Osteoblast (primary cell): ENCODE measurements around the gene VAV2. TPM values are rescaled to one million over a fixed set of nuclear protein-coding genes. Genes with fewer than 3 reads are reported as not detected.

Experiments used
- DNase-seq: peaks from one replicate; pipeline ENCODE4 v3.0.0; 2011; ENCODE audit warnings: low spot score, mixed read lengths; ENCODE audit not compliant: insufficient read length; ENCODE audit errors: missing footprints
- H2AFZ ChIP-seq: 2 replicates; pipeline ENCODE4 v1.6.0; 2011; ENCODE audit warnings: mild to moderate bottlenecking, low read length
- H3K27ac ChIP-seq: 2 replicates; pipeline ENCODE4 v1.5.1; 2011; ENCODE audit warnings: mild to moderate bottlenecking, low read depth, low read length, moderate library complexity
- H3K27me3 ChIP-seq: 2 replicates; pipeline ENCODE4 v1.6.0; 2012; ENCODE audit warnings: mild to moderate bottlenecking, control low read depth, inconsistent platforms, low read length, moderate library complexity; ENCODE audit not compliant: insufficient read depth
- H3K36me3 ChIP-seq: 2 replicates; pipeline ENCODE4 v1.5.1; 2011; ENCODE audit warnings: mild to moderate bottlenecking, low read length, control low read depth, moderate library complexity; ENCODE audit not compliant: insufficient read depth
- H3K4me1 ChIP-seq: 2 replicates; pipeline ENCODE4 v1.5.1; 2011; ENCODE audit warnings: mild to moderate bottlenecking, low read length, control low read depth, moderate library complexity; ENCODE audit not compliant: insufficient read depth
- H3K4me2 ChIP-seq: 2 replicates; pipeline ENCODE4 v1.6.0; 2011; ENCODE audit warnings: mild to moderate bottlenecking, low read length; ENCODE audit not compliant: insufficient read depth
- H3K4me3 ChIP-seq: fragments of 200-600 bp; sonication (generic); 3 replicates; pipeline ENCODE4 v1.5.1; 2012; ENCODE audit warnings: mild to moderate bottlenecking, low read length, inconsistent platforms; ENCODE audit not compliant: insufficient read depth
- H3K79me2 ChIP-seq: 2 replicates; pipeline ENCODE4 v1.6.0; 2012; ENCODE audit warnings: mild to moderate bottlenecking, low read length, control low read depth, inconsistent platforms; ENCODE audit not compliant: insufficient read depth
- H3K9me3 ChIP-seq: 2 replicates; pipeline ENCODE4 v1.5.1; 2011; ENCODE audit warnings: low read depth, low read length, control low read depth
- H4K20me1 ChIP-seq: 2 replicates; pipeline ENCODE4 v1.6.0; 2012; ENCODE audit warnings: mild to moderate bottlenecking, low read length, control low read depth; ENCODE audit not compliant: insufficient read depth
- total RNA-seq: library from RNA; depleted of rRNA; stranded (reverse); fragments of >200 nt; gene quantifications from 2 replicates; pipeline ENCODE4 v1.2.3, GENCODE V29; 2012
- TF ChIP-seq, protein P1 (sequence below): IDR thresholded peaks from 2 replicates; pipeline ENCODE4 v1.5.1; 2011; ENCODE audit warnings: mild to moderate bottlenecking, low read depth, low read length, moderate library complexity; ENCODE audit errors: extremely low read depth

The VAV2 gene
- total RNA-seq, 1 donor: 8.0 TPM

DNA sequence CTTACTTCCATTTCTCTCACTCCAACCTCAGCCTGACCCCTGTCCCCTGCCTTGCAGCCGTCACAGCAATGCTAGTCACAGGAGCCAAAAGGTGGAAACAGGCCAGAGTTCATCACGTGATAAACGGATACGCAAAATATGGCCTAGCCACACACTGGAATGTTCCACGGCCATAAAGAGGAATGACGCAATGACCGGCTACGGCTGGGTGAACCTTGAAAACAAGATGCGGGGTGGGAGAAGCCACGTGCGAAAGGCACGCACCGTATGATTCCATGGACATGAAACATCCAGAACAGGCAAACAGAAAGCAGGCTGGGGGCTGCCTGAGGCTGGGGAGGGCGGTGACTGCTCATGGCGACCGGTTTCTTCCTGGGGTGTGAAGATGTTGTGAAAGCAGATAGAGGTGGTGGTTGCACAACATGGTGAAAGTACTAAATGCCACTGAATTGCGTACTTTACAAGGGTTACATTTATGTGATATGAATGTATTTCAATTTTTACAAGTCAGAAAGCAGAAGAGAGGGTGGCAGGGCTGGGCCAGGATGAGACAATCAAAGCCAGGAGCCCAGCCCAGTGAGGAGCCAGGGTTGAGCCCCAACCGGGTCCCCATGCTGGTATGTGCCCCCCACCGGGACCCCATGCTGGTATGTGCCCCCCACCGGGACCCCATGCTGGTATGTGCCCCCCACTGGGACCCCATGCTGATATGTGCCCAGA is 136.2 kb downstream of the VAV2 start:
- Histone ChIP-seq H3K79me2 (peaks cover 20% of the 10 kb centered on the region), H3K4me2 (peak overlapping the region; percentile 32), H3K27ac (peak overlapping the region; percentile 56)

DNA sequence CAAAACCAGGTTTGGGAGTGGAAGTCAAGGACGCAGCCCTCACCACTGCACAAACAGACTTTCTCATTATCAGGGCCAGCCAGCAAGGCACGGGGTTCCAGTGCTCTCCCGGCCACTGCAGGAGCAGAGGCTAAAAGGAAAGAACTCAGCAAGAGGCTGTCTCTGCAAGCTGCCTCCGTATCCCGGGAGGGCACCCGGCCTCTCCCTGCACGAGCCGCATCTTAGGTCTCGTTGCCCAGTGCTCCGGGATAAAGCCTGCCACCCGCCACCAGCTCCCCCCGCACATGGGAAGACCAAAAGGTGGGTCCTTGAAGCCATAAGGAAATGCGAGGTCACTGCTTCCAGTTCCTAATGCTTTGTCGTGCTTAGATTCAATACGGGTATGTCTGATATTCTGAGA is 136.8 kb downstream of the VAV2 start:
- H4K20me1 ChIP-seq: peaks cover 20% of the 10 kb centered on the region
- H3K4me2 ChIP-seq: peak overlapping the region; percentile 32
- DNase-seq: no peak
- H3K27me3 ChIP-seq: no peaks in the 10 kb centered on the region
- H3K27ac ChIP-seq: peak overlapping the region; percentile 56
- no peak overlapping the region for H2AFZ ChIP-seq
- no peaks in the 10 kb centered on the region for H3K9me3 ChIP-seq
- TF ChIP-seq, protein P1, sequence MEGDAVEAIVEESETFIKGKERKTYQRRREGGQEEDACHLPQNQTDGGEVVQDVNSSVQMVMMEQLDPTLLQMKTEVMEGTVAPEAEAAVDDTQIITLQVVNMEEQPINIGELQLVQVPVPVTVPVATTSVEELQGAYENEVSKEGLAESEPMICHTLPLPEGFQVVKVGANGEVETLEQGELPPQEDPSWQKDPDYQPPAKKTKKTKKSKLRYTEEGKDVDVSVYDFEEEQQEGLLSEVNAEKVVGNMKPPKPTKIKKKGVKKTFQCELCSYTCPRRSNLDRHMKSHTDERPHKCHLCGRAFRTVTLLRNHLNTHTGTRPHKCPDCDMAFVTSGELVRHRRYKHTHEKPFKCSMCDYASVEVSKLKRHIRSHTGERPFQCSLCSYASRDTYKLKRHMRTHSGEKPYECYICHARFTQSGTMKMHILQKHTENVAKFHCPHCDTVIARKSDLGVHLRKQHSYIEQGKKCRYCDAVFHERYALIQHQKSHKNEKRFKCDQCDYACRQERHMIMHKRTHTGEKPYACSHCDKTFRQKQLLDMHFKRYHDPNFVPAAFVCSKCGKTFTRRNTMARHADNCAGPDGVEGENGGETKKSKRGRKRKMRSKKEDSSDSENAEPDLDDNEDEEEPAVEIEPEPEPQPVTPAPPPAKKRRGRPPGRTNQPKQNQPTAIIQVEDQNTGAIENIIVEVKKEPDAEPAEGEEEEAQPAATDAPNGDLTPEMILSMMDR: no peak
- peaks cover 6% of the 10 kb centered on the region for H3K4me1 ChIP-seq
- peaks cover 24% of the 10 kb centered on the region for H3K79me2 ChIP-seq
- peaks cover 1% of the 10 kb centered on the region for H3K36me3 ChIP-seq
- H3K4me3 ChIP-seq: no peak overlapping the region

More for the DNA sequence above, 136.2 kb downstream of the VAV2 start:
- H3K36me3 ChIP-seq: peaks cover 5% of the 10 kb centered on the region
- TF ChIP-seq, protein P1: no peak
- H2AFZ ChIP-seq: no peak overlapping the region
- H4K20me1 ChIP-seq: peaks cover 20% of the 10 kb centered on the region
- DNase-seq: no peak
- H3K4me1 ChIP-seq: peaks cover 6% of the 10 kb centered on the region
- no peak overlapping the region for H3K4me3 ChIP-seq
- H3K9me3 ChIP-seq: no peaks in the 10 kb centered on the region
- H3K27me3 ChIP-seq: no peaks in the 10 kb centered on the region

DNA sequence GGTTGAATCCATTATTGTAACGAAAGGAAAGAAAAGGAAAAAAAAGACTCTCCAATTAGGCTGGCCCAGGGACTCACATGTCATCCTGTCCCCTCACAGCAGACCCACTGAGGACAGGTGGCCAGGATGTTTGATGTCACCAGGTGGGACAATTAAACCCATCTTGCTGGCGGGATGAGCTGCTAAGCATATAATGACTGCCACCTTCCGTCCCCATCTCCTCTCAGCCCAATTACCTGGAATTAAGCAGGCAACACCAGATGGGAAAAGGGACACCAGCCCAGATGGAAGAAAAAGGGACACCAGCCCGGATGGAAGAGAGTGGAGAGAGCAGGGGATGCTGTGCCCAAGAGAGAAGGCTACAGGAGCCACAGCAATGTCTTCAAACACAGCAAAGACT is 137.4 kb downstream of the VAV2 start:
- DNase-seq: no peak
- TF ChIP-seq, protein P1: no peak
- no peaks in the 10 kb centered on the region for H3K9me3 ChIP-seq
- H3K36me3 ChIP-seq: no peaks in the 10 kb centered on the region
- H3K79me2 ChIP-seq: peaks cover 26% of the 10 kb centered on the region
- no peak overlapping the region for H2AFZ ChIP-seq
- H3K4me2 ChIP-seq: no peak overlapping the region
- H3K27ac ChIP-seq: no peak overlapping the region
- H4K20me1 ChIP-seq: peaks cover 23% of the 10 kb centered on the region
- peaks cover 6% of the 10 kb centered on the region for H3K4me1 ChIP-seq
- no peak overlapping the region for H3K4me3 ChIP-seq
- no peaks in the 10 kb centered on the region for H3K27me3 ChIP-seq

DNA sequence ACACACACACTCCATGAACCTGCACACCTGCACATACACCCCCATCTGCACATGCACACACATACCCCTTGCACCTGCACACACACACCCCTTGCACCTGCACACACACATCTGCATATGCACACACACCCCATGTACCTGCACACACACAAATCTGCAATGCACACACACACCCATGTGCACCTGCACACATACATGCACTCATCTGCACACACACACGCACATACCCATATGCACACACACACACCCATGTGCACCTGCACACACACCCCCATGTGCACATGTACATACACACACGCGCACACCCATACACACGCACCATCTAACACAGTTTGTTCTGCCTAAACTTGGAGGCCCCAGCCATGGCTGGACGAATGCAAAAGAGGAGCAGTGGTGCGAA is 138.1 kb downstream of the VAV2 start:
- no peak for DNase-seq
- Histone ChIP-seq H3K4me1 (peaks cover 6% of the 10 kb centered on the region), H3K27me3 (no peaks in the 10 kb centered on the region), H4K20me1 (peaks cover 23% of the 10 kb centered on the region), H3K4me2 (no peak overlapping the region), H3K79me2 (peaks cover 26% of the 10 kb centered on the region), H3K27ac (no peak overlapping the region), H3K4me3 (no peak overlapping the region), H2AFZ (no peak overlapping the region), H3K36me3 (no peaks in the 10 kb centered on the region), H3K9me3 (no peaks in the 10 kb centered on the region)
- TF ChIP-seq, protein P1: no peak
